HG03045 (cell line): ENCODE results near the gene ZBTB7A.
"Not testable (repeated sequence)": the region's sequence is repeated elsewhere in the genome, so short reads cannot be mapped to it uniquely, and the experiment has no call there.

Experiments
- ATAC-seq: cut with Tn5 transposase; IDR thresholded peaks from one replicate; pipeline ENCODE4 v1.9.1; 2021; ENCODE audit warnings: mild to moderate bottlenecking, moderate library complexity; ENCODE audit not compliant: unreplicated experiment

The ZBTB7A gene

GRCh38 chr19:3998667-3999412 is 67.9 kb downstream of the ZBTB7A start:
- not testable (repeated sequence) for ATAC-seq

DNA sequence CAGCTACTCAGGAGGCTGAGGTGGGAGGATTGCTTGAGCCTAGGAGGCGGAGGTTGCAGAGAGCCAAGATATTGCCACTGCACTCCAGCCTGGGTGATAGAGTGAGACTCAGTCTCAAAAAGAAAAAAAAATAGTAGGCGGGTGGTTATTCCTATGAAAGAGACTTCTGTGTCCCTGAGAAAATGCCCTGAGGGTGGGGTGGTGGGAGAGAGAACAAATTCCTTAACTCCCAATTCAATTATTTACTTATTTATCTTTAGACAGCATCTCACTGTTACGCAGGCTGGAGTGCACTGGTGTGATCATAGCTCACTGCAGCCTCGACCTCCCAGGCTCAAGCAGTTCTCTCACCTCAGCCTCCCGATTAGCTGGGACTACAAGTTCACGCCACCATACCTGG is 71.1 kb downstream of the ZBTB7A start:
- ATAC-seq, result no peak
